Stomach smooth muscle (tissue), 2 donors: ENCODE measurements around the gene PTRH2.
A peak's percentile ranks its signal among the peaks of the same experiment; 100 is the strongest.

Source experiments
- H3K27ac ChIP-seq: one replicate; pipeline ENCODE4 v1.7.0; 2013; ENCODE audit warnings: mild to moderate bottlenecking, low read length, inconsistent platforms
- H3K27me3 ChIP-seq, 2 donors: one replicate each; pipeline ENCODE4 v1.7.0; 2013; ENCODE audit warnings: low read length in 2 of 2; ENCODE audit not compliant: insufficient read depth in 2 of 2, control insufficient read depth in 1 of 2
- H3K36me3 ChIP-seq, 2 donors: one replicate each; pipeline ENCODE4 v1.7.0; 2013; ENCODE audit warnings: low read length in 2 of 2; ENCODE audit not compliant: control insufficient read depth in 2 of 2, insufficient read depth in 2 of 2
- H3K4me1 ChIP-seq: one replicate; pipeline ENCODE4 v1.7.0; 2013; ENCODE audit warnings: low read length; ENCODE audit not compliant: control insufficient read depth, insufficient read depth
- H3K4me3 ChIP-seq, 2 donors: one replicate each; pipeline ENCODE4 v1.7.0; 2013; ENCODE audit warnings: low read length in 2 of 2
- H3K9ac ChIP-seq, 2 donors: one replicate each; pipeline ENCODE4 v1.7.0; 2013; ENCODE audit warnings: low read length in 2 of 2, mild to moderate bottlenecking in 1 of 2
- H3K9me3 ChIP-seq, 2 donors: one replicate each; pipeline ENCODE4 v1.7.0; 2013; ENCODE audit warnings: low read length in 2 of 2; ENCODE audit not compliant: control insufficient read depth in 2 of 2
- donor health status: healthy.
- donor health status: Pancreatic carcinoma.

The PTRH2 gene

GRCh38 chr17:59719526-59719925 is 12.3 kb upstream of the PTRH2 start:
- no peak overlapping the region for H3K9ac ChIP-seq

GRCh38 chr17:59716427-59716826 is 9.2 kb upstream of the PTRH2 start:
- peak overlapping the region in 1 of 2 donors; percentile 8 for H3K4me3 ChIP-seq
- peak overlapping the region; percentile 3 for H3K27ac ChIP-seq
- H3K36me3 ChIP-seq, result no peaks in the 10 kb centered on the region
- H3K4me1 ChIP-seq, result no peaks in the 10 kb centered on the region
- no peaks in the 10 kb centered on the region for H3K9me3 ChIP-seq
- no peak overlapping the region for H3K9ac ChIP-seq
- H3K27me3 ChIP-seq, result no peaks in the 10 kb centered on the region

More at GRCh38 chr17:59719526-59719925, 12.3 kb upstream of the PTRH2 start:
- no peak overlapping the region for H3K4me3 ChIP-seq
- H3K9me3 ChIP-seq, result no peaks in the 10 kb centered on the region
- no peaks in the 10 kb centered on the region for H3K36me3 ChIP-seq
- no peaks in the 10 kb centered on the region for H3K4me1 ChIP-seq
- no peaks in the 10 kb centered on the region for H3K27me3 ChIP-seq
- H3K27ac ChIP-seq, result no peak overlapping the region

DNA sequence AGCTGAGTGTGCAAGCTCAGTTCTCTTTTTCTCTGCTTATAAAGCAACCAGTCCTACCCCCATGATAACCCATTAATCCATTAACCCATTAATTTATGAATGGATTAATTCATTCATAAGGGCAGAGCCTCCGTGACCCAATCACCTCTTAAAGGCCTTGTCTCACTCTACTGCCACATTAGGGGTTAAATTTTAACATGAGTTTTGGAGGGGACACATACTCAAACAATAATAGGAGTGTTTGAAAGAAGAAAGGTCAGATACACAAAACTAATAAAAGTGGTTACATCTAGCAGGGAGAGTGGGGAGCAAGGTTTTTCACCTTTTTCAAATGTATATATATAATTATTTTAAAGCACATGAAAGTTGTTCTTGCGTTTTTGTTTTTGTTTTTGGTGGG is 7.0 kb upstream of the PTRH2 start:
- H3K9ac ChIP-seq, result no peak overlapping the region
- H3K36me3 ChIP-seq, result no peaks in the 10 kb centered on the region
- H3K4me3 ChIP-seq, result no peak overlapping the region
- H3K27me3 ChIP-seq, result no peaks in the 10 kb centered on the region
- H3K27ac ChIP-seq, result no peak overlapping the region
- H3K4me1 ChIP-seq, result no peaks in the 10 kb centered on the region
- H3K9me3 ChIP-seq, result no peaks in the 10 kb centered on the region

DNA sequence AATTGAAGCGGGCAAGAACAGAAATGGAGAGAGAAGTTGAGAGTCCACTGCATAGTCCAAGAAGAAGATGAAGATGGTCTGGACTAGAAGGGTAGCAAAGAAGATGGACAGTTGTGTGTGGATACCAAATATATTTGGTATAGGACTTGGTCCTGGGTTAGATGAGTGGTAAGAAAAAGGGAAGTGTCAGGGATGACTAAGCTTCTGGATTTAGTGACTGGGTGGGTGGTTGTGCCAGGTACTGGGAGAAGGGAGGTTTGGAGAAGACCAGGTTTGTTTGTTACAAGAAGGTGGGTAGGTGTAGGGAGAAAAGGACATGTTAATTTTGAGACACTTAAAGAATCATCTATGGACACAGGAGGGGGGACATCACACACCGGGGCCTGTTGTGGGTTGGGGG is 5.6 kb upstream of the PTRH2 start:
- H3K27me3 ChIP-seq, result no peaks in the 10 kb centered on the region
- H3K4me3 ChIP-seq, result no peak overlapping the region
- no peak overlapping the region for H3K27ac ChIP-seq
- H3K9ac ChIP-seq, result no peak overlapping the region
- H3K9me3 ChIP-seq, result no peaks in the 10 kb centered on the region
- no peaks in the 10 kb centered on the region for H3K36me3 ChIP-seq
- peaks cover 9% of the 10 kb centered on the region for H3K4me1 ChIP-seq

- Histone ChIP-seq H3K36me3 (no peaks in the 10 kb centered on the region), H3K9me3 (no peaks in the 10 kb centered on the region), H3K4me3 (no peak overlapping the region), H3K27ac (no peak overlapping the region), H3K4me1 (peaks cover 9% of the 10 kb centered on the region), H3K27me3 (no peaks in the 10 kb centered on the region), H3K9ac (no peak overlapping the region)
Measured at GRCh38 chr17:59711936-59712335, 4.7 kb upstream of the PTRH2 start.

DNA sequence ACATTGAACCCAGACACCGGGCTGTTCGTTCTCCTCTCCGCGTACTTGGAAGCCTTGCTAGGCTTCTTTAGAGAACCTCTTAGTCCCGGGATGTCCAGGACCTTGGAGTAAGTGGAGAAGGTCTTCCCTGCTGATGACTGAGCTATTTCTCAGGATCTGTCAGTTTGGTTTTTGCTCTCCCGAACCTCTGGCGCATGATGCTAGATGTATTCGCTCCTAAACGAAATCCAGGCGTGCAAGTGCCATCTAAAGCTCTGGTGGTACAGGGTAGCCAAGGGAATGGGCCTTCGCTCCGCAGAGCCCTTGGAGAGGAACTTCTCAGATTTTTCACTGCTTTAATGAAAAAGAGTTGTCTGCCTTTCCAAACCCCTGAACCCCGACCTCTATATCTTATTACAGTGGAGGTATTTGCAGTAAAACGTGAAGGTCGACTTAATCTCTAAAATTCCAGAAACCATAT is 771 bp upstream of the PTRH2 start:
- peak overlapping the region; percentile 93 to 99 for H3K4me3 ChIP-seq
- H3K27me3 ChIP-seq, result no peaks in the 10 kb centered on the region
- no peaks in the 10 kb centered on the region for H3K9me3 ChIP-seq
- peak overlapping the region; percentile 91 for H3K27ac ChIP-seq
- peaks cover 0 to 2% of the 10 kb centered on the region in 2 donors for H3K36me3 ChIP-seq
- H3K9ac ChIP-seq, result peak overlapping the region; percentile 94 to 100
- peaks cover 17% of the 10 kb centered on the region for H3K4me1 ChIP-seq

DNA sequence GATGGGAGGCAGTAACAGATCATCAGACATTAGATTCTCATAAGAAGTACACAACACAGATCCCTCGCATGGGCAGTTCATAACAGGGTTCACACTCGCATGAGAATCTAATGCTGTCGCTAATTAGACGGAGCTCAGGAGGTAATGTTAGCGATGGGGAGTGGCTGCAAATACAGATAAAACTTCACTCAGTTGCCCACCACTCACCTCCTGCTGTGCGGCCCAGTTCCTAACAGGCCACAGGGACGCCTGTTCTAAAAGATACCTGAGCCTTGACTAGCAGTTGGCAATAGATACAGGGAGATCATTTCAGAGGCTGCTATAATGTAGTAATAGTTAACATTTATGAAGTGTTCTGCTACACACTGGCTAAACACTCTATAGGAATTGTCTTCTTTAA is 4.9 kb downstream of the PTRH2 start:
- Histone ChIP-seq H3K9me3 (no peaks in the 10 kb centered on the region), H3K27ac (no peak overlapping the region), H3K9ac (no peak overlapping the region), H3K27me3 (no peaks in the 10 kb centered on the region), H3K4me3 (no peak overlapping the region), H3K4me1 (peaks cover 8% of the 10 kb centered on the region), H3K36me3 (peaks cover 18 to 19% of the 10 kb centered on the region in 2 donors)

DNA sequence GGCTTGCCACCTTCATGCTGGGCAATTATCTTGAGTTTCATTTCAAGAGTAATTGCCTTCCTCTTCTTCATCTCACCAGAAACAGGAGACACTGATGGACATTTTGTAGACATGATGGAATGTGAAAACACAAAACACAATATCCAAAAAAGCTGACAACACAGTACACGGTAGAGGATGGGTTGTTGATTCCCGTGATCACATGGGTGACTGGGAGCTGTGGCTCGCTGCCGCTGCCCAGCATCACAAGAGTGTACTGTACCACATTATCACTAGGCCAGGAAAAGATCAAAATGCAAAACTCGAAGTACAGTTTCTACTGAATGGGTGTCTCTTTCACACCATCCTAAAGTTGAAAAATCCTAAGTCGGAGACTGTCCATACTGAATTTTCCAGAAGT is 7.4 kb downstream of the PTRH2 start:
- Histone ChIP-seq H3K9me3 (no peaks in the 10 kb centered on the region), H3K27me3 (no peaks in the 10 kb centered on the region), H3K27ac (no peak overlapping the region), H3K36me3 (peaks cover 24 to 29% of the 10 kb centered on the region in 2 donors), H3K4me1 (no peaks in the 10 kb centered on the region), H3K9ac (no peak overlapping the region), H3K4me3 (no peak overlapping the region)

- Histone ChIP-seq H3K36me3 (peaks cover 29 to 34% of the 10 kb centered on the region in 2 donors), H3K4me3 (no peak overlapping the region), H3K4me1 (no peaks in the 10 kb centered on the region), H3K27me3 (no peaks in the 10 kb centered on the region), H3K9me3 (no peaks in the 10 kb centered on the region), H3K27ac (no peak overlapping the region), H3K9ac (no peak overlapping the region)
Measured at GRCh38 chr17:59699218-59699617, 8.0 kb downstream of the PTRH2 start.

DNA sequence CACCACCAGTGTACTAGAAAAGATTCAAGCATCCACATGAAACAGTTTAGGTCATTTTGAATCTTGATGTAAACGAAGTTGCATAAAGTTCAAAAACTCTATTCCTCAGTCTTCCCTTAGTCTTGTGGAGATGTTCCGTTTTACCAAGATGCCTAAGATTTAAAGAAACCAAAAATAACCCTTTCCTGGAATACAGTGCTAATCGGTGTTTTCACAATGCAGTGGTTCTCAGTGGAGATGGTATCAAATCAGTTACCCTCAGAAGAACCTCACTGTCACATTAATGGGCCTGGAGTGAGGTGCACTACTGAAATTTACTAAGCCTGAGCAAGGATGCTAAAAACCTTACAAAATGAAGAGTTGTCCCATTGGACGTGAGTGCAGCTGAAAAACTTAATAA is 9.1 kb downstream of the PTRH2 start:
- no peaks in the 10 kb centered on the region for H3K4me1 ChIP-seq
- peaks cover 38 to 42% of the 10 kb centered on the region in 2 donors for H3K36me3 ChIP-seq
- no peak overlapping the region for H3K4me3 ChIP-seq
- no peaks in the 10 kb centered on the region for H3K9me3 ChIP-seq
- H3K27ac ChIP-seq, result no peak overlapping the region
- no peaks in the 10 kb centered on the region for H3K27me3 ChIP-seq
- H3K9ac ChIP-seq, result no peak overlapping the region

GRCh38 chr17:59696682-59697277 is 10.4 kb downstream of the PTRH2 start:
- peaks cover 38 to 42% of the 10 kb centered on the region in 2 donors for H3K36me3 ChIP-seq
- H3K4me1 ChIP-seq, result no peaks in the 10 kb centered on the region
- H3K4me3 ChIP-seq, result no peak overlapping the region
- H3K27ac ChIP-seq, result no peak overlapping the region
- no peaks in the 10 kb centered on the region for H3K27me3 ChIP-seq
- H3K9me3 ChIP-seq, result no peaks in the 10 kb centered on the region
- H3K9ac ChIP-seq, result no peak overlapping the region
